Endothelial cell of umbilical vein (primary cell): ENCODE data around the gene KIAA0408. TPM values are rescaled to one million over a fixed set of nuclear protein-coding genes. Genes with fewer than 3 reads are reported as not detected.

Experiments used
- BruUV-seq: library from RNA; stranded (reverse); fragments of 400-500 nt; replicated peaks from 2 replicates; lab custom pipeline; 2021; lab: Mats Ljungman, UMichigan
- CTCF ChIA-PET: fragments of 300-600, 350-600 bp; sonication (Branson Sonifier 250); formaldehyde crosslinking; loops from one replicate; lab custom pipeline; 2021; ENCODE audit warnings: antibody characterized with exemption, inconsistent platforms; lab: Charles Lee
- POLR2A ChIA-PET: fragments of 300-600, 350-600 bp; sonication (Branson Sonifier 250); formaldehyde crosslinking; loops from one replicate; lab custom pipeline; 2021; ENCODE audit warnings: antibody characterized with exemption, inconsistent platforms; lab: Charles Lee
- DNase-seq: peaks from one replicate; pipeline ENCODE4 v3.0.0-alpha.2; 2011; ENCODE audit warnings: low read depth, low spot score
- FAIRE-seq: peaks from 2 replicates; lab custom pipeline; 2011; peaks lifted over from hg19 to GRCh38; lab: Jason Lieb, UNC
- H2AFZ ChIP-seq: 2 replicates; pipeline ENCODE4 v1.6.0; 2012; ENCODE audit warnings: low read depth, low read length, control low read depth, inconsistent platforms
- H3K27ac ChIP-seq: 2 replicates; pipeline ENCODE4 v1.5.1; 2011; ENCODE audit warnings: low read depth, mild to moderate bottlenecking, control low read depth, low read length, moderate library complexity; ENCODE audit not compliant: insufficient read depth
- H3K27me3 ChIP-seq, 2 experiments: 2 replicates each; pipeline versions ENCODE4 v1.6.0 to v1.6.1; 2011; ENCODE audit warnings: low read length in 2 of 2, mixed read lengths in 1 of 2; ENCODE audit not compliant: control insufficient read depth in 2 of 2, insufficient read depth in 2 of 2
- H3K36me3 ChIP-seq, 2 experiments: 2 replicates in 1 of 2; 3 replicates in 1 of 2; pipeline ENCODE4 v1.5.1; 2011; ENCODE audit warnings: low read length in 2 of 2, mild to moderate bottlenecking in 1 of 2, moderate library complexity in 1 of 2; ENCODE audit not compliant: control insufficient read depth in 2 of 2, insufficient read depth in 2 of 2; ENCODE audit errors: extremely low read depth in 1 of 2
- H3K4me1 ChIP-seq: 3 replicates; pipeline ENCODE4 v1.5.1; 2011; ENCODE audit warnings: mild to moderate bottlenecking, low read length; ENCODE audit not compliant: control insufficient read depth, insufficient read depth; ENCODE audit errors: extremely low read depth
- H3K4me2 ChIP-seq: 2 replicates; pipeline ENCODE4 v1.6.1; 2011; ENCODE audit warnings: low read length, control low read depth, mixed read lengths; ENCODE audit not compliant: insufficient read depth
- H3K4me3 ChIP-seq, 3 experiments: fragments of 200-600 bp in 1 of 3; sonication (generic), shearing (Covaris generic) in 1 of 3; replicated peaks in 1 of 3; 2 replicates each; pipeline ENCODE4 v1.5.1; 2011 to 2016; ENCODE audit warnings: control low read depth in 3 of 3, low read length in 3 of 3, mild to moderate bottlenecking in 2 of 3, inconsistent platforms in 1 of 3, low read depth in 1 of 3, moderate library complexity in 1 of 3; ENCODE audit not compliant: insufficient read depth in 1 of 3
- H3K79me2 ChIP-seq: 2 replicates; pipeline ENCODE4 v1.6.0; 2012; ENCODE audit warnings: low read length, inconsistent platforms; ENCODE audit not compliant: control insufficient read depth, insufficient read depth
- H3K9ac ChIP-seq: replicated peaks from 2 replicates; pipeline ENCODE3; 2011; ENCODE audit warnings: low read length, control low read depth; ENCODE audit not compliant: insufficient read depth; ENCODE audit errors: extremely low read depth
- H3K9me1 ChIP-seq: replicated peaks from 3 replicates; pipeline ENCODE4 v1.6.0; 2011; ENCODE audit warnings: mild to moderate bottlenecking, low read length; ENCODE audit not compliant: control insufficient read depth, insufficient read depth; ENCODE audit errors: extremely low read depth
- H3K9me3 ChIP-seq: replicated peaks from 2 replicates; pipeline ENCODE4 v1.5.1; 2012; ENCODE audit warnings: low read length, inconsistent platforms; ENCODE audit not compliant: control insufficient read depth, insufficient read depth
- H4K20me1 ChIP-seq: replicated peaks from 2 replicates; pipeline ENCODE3; 2011; ENCODE audit warnings: mild to moderate bottlenecking, low read length; ENCODE audit not compliant: control insufficient read depth, insufficient read depth; ENCODE audit errors: extremely low read depth
- CTCF ChIP-seq, 2 donors: IDR thresholded peaks; 1 replicate in 1 of 2; 2 replicates in 1 of 2; pipeline ENCODE4 v1.5.1; 2011; ENCODE audit warnings: low read length in 2 of 2, mild to moderate bottlenecking in 2 of 2, moderate library complexity in 2 of 2, control low read depth in 1 of 2, inconsistent platforms in 1 of 2, low read depth in 1 of 2; ENCODE audit not compliant: insufficient read depth in 1 of 2; ENCODE audit errors: extremely low read depth in 1 of 2
- EZH2 ChIP-seq: IDR thresholded peaks from 2 replicates; pipeline ENCODE4 v1.6.1; 2012; ENCODE audit warnings: borderline replicate concordance, low read depth, mild to moderate bottlenecking, moderate library complexity, low read length, inconsistent platforms; ENCODE audit not compliant: severe bottlenecking
- FOS ChIP-seq: IDR thresholded peaks from 2 replicates; pipeline ENCODE4 v1.6.1; 2011; ENCODE audit warnings: mild to moderate bottlenecking, low read length, moderate library complexity, borderline replicate concordance; ENCODE audit not compliant: insufficient read depth
- GATA2 ChIP-seq: IDR thresholded peaks from 2 replicates; pipeline ENCODE4 v1.7.0; 2011; ENCODE audit warnings: low read depth, mild to moderate bottlenecking, moderate library complexity, mixed read lengths, low read length; ENCODE audit not compliant: insufficient read length, insufficient read depth
- JUN ChIP-seq: IDR thresholded peaks from 2 replicates; pipeline ENCODE4 v1.6.1; 2011; ENCODE audit warnings: borderline replicate concordance, low read depth; ENCODE audit not compliant: insufficient read length, insufficient read depth
- MAX ChIP-seq: IDR thresholded peaks from 2 replicates; pipeline ENCODE4 v1.6.1; 2011; ENCODE audit not compliant: insufficient read depth, insufficient read length
- MYC ChIP-seq: IDR thresholded peaks from one replicate; pipeline ENCODE4 v1.6.1; 2011; ENCODE audit warnings: mild to moderate bottlenecking, low read depth, low read length
- POLR2A ChIP-seq: IDR thresholded peaks from 2 replicates; pipeline ENCODE4 v1.6.1; 2012; ENCODE audit warnings: low read depth, mild to moderate bottlenecking, control low read depth, low read length
- POLR2AphosphoS5 ChIP-seq: IDR thresholded peaks from 2 replicates; pipeline ENCODE4 v1.6.1; 2012; ENCODE audit warnings: low read depth, mild to moderate bottlenecking, control low read depth, low read length, moderate library complexity; ENCODE audit not compliant: insufficient read depth
- dilution Hi-C: fragments of 300-500 bp; cut with MboI; formaldehyde crosslinking; loops from one replicate; pipeline ENCODE4 v1.15.0; 2019; ENCODE audit warnings: low sequenced_read_pairs; ENCODE audit not compliant: extremely low pct_ligation_motif_present
- intact Hi-C: fragments of 100-400 bp; cut with micrococcal nuclease; formaldehyde crosslinking; loops from one replicate; pipeline ENCODE4 v1.10.0; 2022
- polyA plus RNA-seq, 4 experiments: library from polyadenylated mRNA; depleted of rRNA in 3 of 4; stranded (reverse) in 3 of 4; unstranded in 1 of 4; fragments of >200 nt; gene quantifications; 2 replicates each; pipeline versions ENCODE4 v1.2.1 to v1.2.3, GENCODE V29; 2011 to 2012; ENCODE audit warnings: missing spikeins in 1 of 4
- total RNA-seq: library from RNA; stranded (reverse); gene quantifications from 2 replicates; pipeline ENCODE4 v1.2.3, GENCODE V29; 2021

Gene KIAA0408
- total and polyA plus RNA-seq, 2 donors (not counting 3 experiments of a cell fraction or from before 2014, with no cell fraction given) = not detected

GRCh38 chr6:127420556-127420955, 38.6 kb downstream of the KIAA0408 start:
- Histone ChIP-seq H3K9me3 (no peaks in the 10 kb centered on the region), H3K36me3 (no peaks in the 10 kb centered on the region), H3K9me1 (peaks cover 2% of the 10 kb centered on the region), H4K20me1 (no peaks in the 10 kb centered on the region), H3K9ac (peak overlapping the region; percentile 42), H3K79me2 (no peaks in the 10 kb centered on the region), H3K27ac (peak overlapping the region; percentile 83), H3K4me2 (peak overlapping the region; percentile 31), H3K4me3 (no peak overlapping the region), H3K27me3 (no peaks in the 10 kb centered on the region), H3K4me1 (peaks cover 13% of the 10 kb centered on the region), H2AFZ (peak overlapping the region; percentile 96)
- ChIA-PET POLR2A (no interaction called here), CTCF (interaction anchor here (0.6 to 2.2 kb wide), 17 partner anchors 9 to 155 kb away, joined by 3 to 13 read pairs (median 4); partner anchors contain the start of gene RNF146)
- dilution Hi-C loops (no loop called here), intact Hi-C loops (loop anchor here (1.0 kb wide), 2 partner anchors 77 to 118 kb away; partner anchors contain the start of gene ECHDC1)
- peak; percentile 96 for DNase-seq
- peak; percentile 94 for FAIRE-seq
- BruUV-seq = no TSS peak
- TF ChIP-seq EZH2 (no peak), FOS (peak; percentile 96), CTCF (IDR thresholded peaks at IDR 0.05; ENCODE audit: extremely low read depth in 1 of 2, insufficient read depth in 1 of 2, low read depth in 1 of 2, low read length in 2 of 2) (peak in 1 of 2 donors; percentile 19), JUN (peak; percentile 95), MYC (no peak), MAX (no peak), GATA2 (no peak), POLR2AphosphoS5 (peak; percentile 69), POLR2A (no peak)
